DMS53 (cell line): ENCODE measurements around the gene MRPS5.
A peak's percentile ranks its signal among the peaks of the same experiment; 100 is the strongest.

Experiments
- DNase-seq: peaks from one replicate; lab custom pipeline; 2025; lab: John Stamatoyannopoulos, UW

Gene MRPS5

GRCh38 chr2:95060446-95061118 lies 61.0 kb downstream of the MRPS5 start:
- no peak for DNase-seq

GRCh38 chr2:95059656-95060370 lies 61.8 kb downstream of the MRPS5 start:
- no peak for DNase-seq

GRCh38 chr2:95058989-95059641 lies 62.5 kb downstream of the MRPS5 start:
- DNase-seq, result no peak

- DNase-seq, result no peak
Measured at GRCh38 chr2:95058466-95058988, 63.1 kb downstream of the MRPS5 start.

GRCh38 chr2:95057535-95058370 lies 63.9 kb downstream of the MRPS5 start:
- peak; percentile 29 for DNase-seq

- no peak for DNase-seq
Measured at GRCh38 chr2:95056461-95057459, 64.8 kb downstream of the MRPS5 start.

- no peak for DNase-seq
Measured at GRCh38 chr2:95056044-95056443, 65.6 kb downstream of the MRPS5 start.

- DNase-seq, result no peak
Measured at GRCh38 chr2:95055262-95055661, 66.3 kb downstream of the MRPS5 start.

- no peak for DNase-seq
Measured at GRCh38 chr2:95054016-95054415, 67.6 kb downstream of the MRPS5 start.

GRCh38 chr2:95053543-95053942 lies 68.1 kb downstream of the MRPS5 start:
- peak; percentile 89 for DNase-seq

GRCh38 chr2:95052804-95053479 lies 68.7 kb downstream of the MRPS5 start:
- peak; percentile 47 for DNase-seq

- no peak for DNase-seq
Measured at GRCh38 chr2:95052307-95052706, 69.3 kb downstream of the MRPS5 start.

- DNase-seq, result no peak
Measured at GRCh38 chr2:95051626-95052025, 70.0 kb downstream of the MRPS5 start.

GRCh38 chr2:95050385-95051300 lies 71.0 kb downstream of the MRPS5 start:
- DNase-seq, result no peak

GRCh38 chr2:95049961-95050360 lies 71.6 kb downstream of the MRPS5 start:
- no peak for DNase-seq

GRCh38 chr2:95049683-95049955 lies 72.0 kb downstream of the MRPS5 start:
- DNase-seq, result no peak

- no peak for DNase-seq
Measured at GRCh38 chr2:95048825-95049682, 72.6 kb downstream of the MRPS5 start.
